Mesenchymal stem cell (in vitro differentiated cells and primary cell): Measurements from ENCODE around the gene ITGAL.
A peak's percentile ranks its signal among the peaks of the same experiment; 100 is the strongest.
"Not testable (repeated sequence)": the region's sequence is repeated elsewhere in the genome, so short reads cannot be mapped to it uniquely, and the experiment has no call there.

Experiments used
- DNase-seq: peaks from one replicate; pipeline ENCODE4 v3.0.0-alpha.2; 2013
- H2AFZ ChIP-seq: one replicate; pipeline ENCODE4 v1.6.1; 2013; ENCODE audit warnings: low read depth, mild to moderate bottlenecking, control low read depth, inconsistent platforms, low read length, moderate library complexity
- H2AK5ac ChIP-seq: 2 replicates; pipeline ENCODE4 v1.6.1; 2013; ENCODE audit warnings: low read length, moderate library complexity, mild to moderate bottlenecking, inconsistent platforms; ENCODE audit not compliant: severe bottlenecking
- H2BK120ac ChIP-seq: one replicate; pipeline ENCODE4 v1.6.1; 2013; ENCODE audit warnings: low read depth, mild to moderate bottlenecking, inconsistent platforms, low read length, moderate library complexity
- H2BK12ac ChIP-seq, 2 experiments: one replicate each; pipeline ENCODE4 v1.6.1; 2013; ENCODE audit warnings: inconsistent platforms in 2 of 2, low read length in 2 of 2, mild to moderate bottlenecking in 2 of 2, moderate library complexity in 2 of 2, control low read depth in 1 of 2
- H2BK15ac ChIP-seq: one replicate; pipeline ENCODE4 v1.6.1; 2013; ENCODE audit warnings: mild to moderate bottlenecking, low read depth, inconsistent platforms; ENCODE audit not compliant: poor library complexity, severe bottlenecking
- H2BK5ac ChIP-seq: 2 replicates; pipeline ENCODE4 v1.6.1; 2013; ENCODE audit warnings: low read depth, mild to moderate bottlenecking, low read length, control low read depth, inconsistent platforms; ENCODE audit not compliant: poor library complexity, severe bottlenecking
- H3K14ac ChIP-seq, 2 experiments: one replicate each; pipeline ENCODE4 v1.6.1; 2013; ENCODE audit warnings: inconsistent platforms in 2 of 2, low read length in 2 of 2, control low read depth in 1 of 2, mild to moderate bottlenecking in 1 of 2, moderate library complexity in 1 of 2
- H3K18ac ChIP-seq, 2 experiments: one replicate each; pipeline ENCODE4 v1.6.1; 2013; ENCODE audit warnings: inconsistent platforms in 2 of 2, low read length in 2 of 2, control low read depth in 1 of 2, low read depth in 1 of 2, mild to moderate bottlenecking in 1 of 2
- H3K23ac ChIP-seq, 2 experiments: one replicate each; pipeline ENCODE4 v1.6.1; 2013; ENCODE audit warnings: inconsistent platforms in 2 of 2, low read length in 2 of 2, mild to moderate bottlenecking in 2 of 2, moderate library complexity in 2 of 2, control low read depth in 1 of 2
- H3K27ac ChIP-seq: 2 replicates; pipeline ENCODE4 v1.5.1; 2013; ENCODE audit warnings: mild to moderate bottlenecking, moderate library complexity, low read length, control low read depth, inconsistent platforms; ENCODE audit not compliant: poor library complexity, severe bottlenecking
- H3K27me3 ChIP-seq, 2 experiments: 2 replicates each; pipeline versions ENCODE4 v1.6.1 to v1.7.0; 2013; ENCODE audit warnings: low read length in 2 of 2, mild to moderate bottlenecking in 2 of 2, moderate library complexity in 2 of 2, control low read depth in 1 of 2, inconsistent platforms in 1 of 2; ENCODE audit not compliant: control insufficient read depth in 1 of 2, insufficient read depth in 1 of 2
- H3K36me3 ChIP-seq, 2 experiments: 2 replicates each; pipeline versions ENCODE4 v1.6.1 to v1.7.0; 2013; ENCODE audit warnings: low read length in 2 of 2, control low read depth in 1 of 2, inconsistent platforms in 1 of 2, low read depth in 1 of 2, mild to moderate bottlenecking in 1 of 2; ENCODE audit not compliant: insufficient read depth in 2 of 2, control insufficient read depth in 1 of 2
- H3K4ac ChIP-seq, 2 experiments: one replicate each; pipeline ENCODE4 v1.6.1; 2013; ENCODE audit warnings: inconsistent platforms in 2 of 2, low read length in 2 of 2, mild to moderate bottlenecking in 2 of 2, moderate library complexity in 2 of 2, control low read depth in 1 of 2, low read depth in 1 of 2
- H3K4me1 ChIP-seq: 2 replicates; pipeline ENCODE4 v1.6.1; 2013; ENCODE audit warnings: low read depth, low read length, control low read depth; ENCODE audit not compliant: control insufficient read depth, insufficient read depth
- H3K4me2 ChIP-seq: 2 replicates; pipeline ENCODE4 v1.6.1; 2013; ENCODE audit warnings: low read length, mild to moderate bottlenecking, inconsistent platforms; ENCODE audit not compliant: poor library complexity, severe bottlenecking
- H3K4me3 ChIP-seq, 2 experiments: 2 replicates each; pipeline versions ENCODE4 v1.5.1 to v1.7.0; 2013; ENCODE audit warnings: low read length in 2 of 2, mild to moderate bottlenecking in 2 of 2, control low read depth in 1 of 2, low read depth in 1 of 2; ENCODE audit not compliant: insufficient read depth in 1 of 2
- H3K79me1 ChIP-seq: replicated peaks from 2 replicates; pipeline ENCODE4 v1.6.1; 2013; ENCODE audit warnings: mild to moderate bottlenecking, control low read depth, low read length, inconsistent platforms; ENCODE audit not compliant: poor library complexity, severe bottlenecking
- H3K9ac ChIP-seq: 2 replicates; pipeline ENCODE4 v1.7.0; 2013; ENCODE audit warnings: mild to moderate bottlenecking, low read length, moderate library complexity
- H3K9me3 ChIP-seq: 2 replicates; pipeline ENCODE4 v1.7.0; 2013; ENCODE audit warnings: mild to moderate bottlenecking, low read length; ENCODE audit not compliant: control insufficient read depth
- H4K8ac ChIP-seq: one replicate; pipeline ENCODE4 v1.6.1; 2013; ENCODE audit warnings: inconsistent platforms, mild to moderate bottlenecking, low read length, moderate library complexity
- H4K91ac ChIP-seq: one replicate; pipeline ENCODE4 v1.6.1; 2013; ENCODE audit warnings: mild to moderate bottlenecking, low read length, inconsistent platforms
- WGBS: methylation state at CpG from one replicate; pipeline ENCODE4 v1.1.7; 2013; ENCODE audit warnings: mixed read lengths; 5-methylcytosine and 5-hydroxymethylcytosine counted together

Gene ITGAL

DNA sequence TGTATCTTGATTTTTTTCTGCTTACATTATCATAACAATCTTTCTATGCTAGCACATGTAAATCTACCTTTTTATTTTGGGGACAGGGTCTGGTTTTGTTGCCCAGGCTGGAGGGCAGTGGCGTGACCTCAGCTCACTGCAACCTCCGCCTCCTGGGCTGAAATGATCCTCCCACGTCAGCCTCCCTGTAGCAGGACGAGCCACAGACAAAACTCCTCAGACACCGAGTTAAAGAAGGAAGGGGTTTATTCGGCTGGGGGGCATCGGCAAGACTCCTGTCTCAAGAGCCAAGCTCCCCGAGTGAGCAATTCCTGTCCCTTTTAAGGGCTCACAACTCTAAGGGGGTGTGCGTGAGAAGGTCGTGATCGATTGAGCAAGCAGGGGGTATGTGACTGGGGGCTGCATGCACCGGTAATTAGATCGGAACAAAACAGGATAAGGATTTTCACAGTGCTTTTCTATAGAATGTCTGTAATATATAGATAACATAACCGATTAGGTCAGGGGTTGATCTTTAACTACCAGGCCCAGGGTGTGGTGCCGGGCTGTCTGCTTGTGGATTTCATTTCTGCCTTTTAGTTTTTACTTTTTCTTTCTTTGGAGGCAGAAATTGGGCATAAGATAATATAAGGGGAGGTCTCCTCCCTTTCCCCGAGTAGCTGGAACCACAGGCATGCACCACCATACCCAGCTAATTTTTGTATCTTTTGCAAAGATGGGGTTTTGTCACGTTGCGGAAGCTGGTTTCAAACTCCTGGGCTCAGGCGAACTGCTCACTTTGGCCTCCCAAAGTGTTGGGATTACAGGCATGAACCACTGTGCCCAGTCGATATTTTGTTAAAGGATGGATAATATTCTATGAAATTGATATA, 19.6 kb upstream of the ITGAL start:
- not testable (repeated sequence) for H4K91ac ChIP-seq, H3K27me3 ChIP-seq, H3K36me3 ChIP-seq, H2AFZ ChIP-seq, H2BK12ac ChIP-seq, H3K4me2 ChIP-seq, H3K9me3 ChIP-seq, H3K4me3 ChIP-seq, DNase-seq, H3K27ac ChIP-seq, H3K4ac ChIP-seq, H3K23ac ChIP-seq, H3K79me1 ChIP-seq, H2BK15ac ChIP-seq, H2BK5ac ChIP-seq, H2BK120ac ChIP-seq, H2AK5ac ChIP-seq, H3K14ac ChIP-seq, H3K9ac ChIP-seq, H3K18ac ChIP-seq, H4K8ac ChIP-seq, H3K4me1 ChIP-seq
- WGBS = 78% methylated on average over 19 of the region's 20 CpGs

DNA sequence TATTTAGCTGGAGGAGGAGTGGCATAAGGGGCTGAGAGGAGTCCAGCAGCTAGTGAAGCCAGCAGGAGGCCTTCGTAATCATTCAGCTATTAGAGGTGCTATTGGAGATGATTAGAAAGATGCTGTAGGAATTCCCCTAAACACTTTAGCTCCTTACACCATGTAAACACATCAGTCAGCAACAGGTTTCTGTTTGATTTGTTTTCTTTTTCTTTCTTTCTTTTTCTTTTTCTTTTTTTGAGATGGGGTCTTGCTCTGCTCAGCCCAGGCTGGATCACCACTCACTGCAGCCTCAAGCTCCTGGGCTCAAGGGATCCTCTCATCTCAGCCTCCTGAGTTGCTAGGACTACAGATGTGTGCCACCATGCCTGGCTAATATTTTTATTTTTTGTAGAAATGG, 16.2 kb upstream of the ITGAL start:
- WGBS = no CpG with 5 or more reads among the region's 1 CpG
- Histone ChIP-seq H2BK12ac (no peak overlapping the region), H3K14ac (no peak overlapping the region), H3K18ac (no peak overlapping the region), H3K9ac (no peak overlapping the region), H3K4me2 (no peak overlapping the region), H4K91ac (no peak overlapping the region), H2AFZ (no peak overlapping the region), H3K36me3 (no peaks in the 10 kb centered on the region), H3K27me3 (peaks cover 4 to 9% of the 10 kb centered on the region in 2 experiments), H3K79me1 (no peaks in the 10 kb centered on the region), H3K4me3 (no peak overlapping the region), H4K8ac (no peak overlapping the region), H3K4me1 (peaks cover 2% of the 10 kb centered on the region), H2BK5ac (no peak overlapping the region), H3K4ac (no peak overlapping the region), H3K23ac (no peak overlapping the region), H3K9me3 (no peaks in the 10 kb centered on the region), H2AK5ac (no peak overlapping the region), H2BK120ac (no peak overlapping the region), H2BK15ac (no peak overlapping the region), H3K27ac (no peak overlapping the region)
- DNase-seq = no peak

DNA sequence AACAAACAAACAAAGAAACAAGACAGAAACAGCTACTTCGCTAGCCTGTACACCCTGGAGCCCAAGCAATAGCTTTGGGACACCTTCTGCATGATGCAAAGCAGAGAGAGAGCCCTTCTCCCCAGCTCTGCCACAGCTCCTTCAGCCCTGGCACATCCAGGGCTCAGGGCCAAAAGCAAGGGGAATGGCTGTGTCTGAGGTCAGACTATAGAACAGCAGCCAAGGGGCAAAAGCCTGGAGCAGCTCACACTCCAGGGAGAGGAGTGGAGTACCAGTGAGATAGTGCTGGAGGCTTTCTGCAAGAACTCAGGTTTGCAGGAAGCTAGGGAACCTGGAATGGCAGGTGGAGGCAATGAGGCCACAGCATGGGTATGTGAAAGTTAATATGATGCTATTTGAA, 15.3 kb upstream of the ITGAL start:
- Histone ChIP-seq H3K4me1 (peaks cover 2% of the 10 kb centered on the region), H3K9ac (no peak overlapping the region), H4K8ac (no peak overlapping the region), H2BK5ac (no peak overlapping the region), H3K27ac (no peak overlapping the region), H2BK120ac (no peak overlapping the region), H3K14ac (peak overlapping the region in 1 of 2 experiments; percentile 90), H2AK5ac (no peak overlapping the region), H3K18ac (no peak overlapping the region), H3K36me3 (no peaks in the 10 kb centered on the region), H2AFZ (no peak overlapping the region), H3K23ac (no peak overlapping the region), H4K91ac (no peak overlapping the region), H3K9me3 (no peaks in the 10 kb centered on the region), H2BK15ac (no peak overlapping the region), H3K4ac (no peak overlapping the region), H3K27me3 (peaks cover 4 to 9% of the 10 kb centered on the region in 2 experiments), H3K4me2 (no peak overlapping the region), H3K4me3 (no peak overlapping the region), H3K79me1 (no peaks in the 10 kb centered on the region), H2BK12ac (no peak overlapping the region)
- 93% methylated on average over 1 of the region's 1 CpG for WGBS
- DNase-seq = no peak

DNA sequence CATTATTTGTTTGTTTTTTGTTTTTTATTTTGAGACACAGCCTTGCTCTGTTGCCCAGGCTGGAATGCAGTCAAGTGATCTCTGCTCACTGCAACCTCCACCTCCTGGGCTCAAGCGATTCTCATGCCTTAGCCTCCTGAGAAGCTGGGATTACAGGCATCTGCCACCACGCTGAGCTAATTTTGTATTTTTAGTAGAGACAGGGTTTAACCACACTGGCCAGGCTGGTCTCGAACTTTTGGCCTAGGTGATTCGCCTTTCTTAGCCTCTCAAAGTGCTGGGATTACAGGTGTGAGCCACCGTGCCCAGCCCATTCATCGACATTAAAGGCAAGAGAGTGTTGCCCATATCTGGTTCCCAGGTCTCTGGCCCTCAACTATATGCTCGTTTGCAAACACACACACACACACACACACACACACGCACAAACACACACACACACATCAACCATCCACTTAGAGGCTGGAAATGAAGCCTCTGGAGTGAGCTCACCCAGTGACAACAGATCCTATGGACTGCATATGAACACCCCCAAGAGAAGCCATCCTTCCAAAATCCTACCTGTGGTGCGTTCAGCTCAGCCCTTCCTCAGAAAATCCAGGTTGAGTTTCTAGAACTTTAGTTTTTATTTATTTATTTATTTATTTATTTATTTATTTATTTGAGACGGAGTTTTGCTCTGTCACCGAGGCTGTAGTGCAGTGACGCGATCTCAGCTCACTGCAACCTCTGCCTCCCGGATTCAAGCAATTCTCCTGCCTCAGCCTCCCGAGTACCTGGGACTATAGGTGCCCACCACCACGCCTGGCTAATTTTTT, 14.6 kb upstream of the ITGAL start:
- no peak for DNase-seq
- Histone ChIP-seq H4K91ac (no peak overlapping the region), H3K4me3 (no peak overlapping the region), H3K36me3 (no peaks in the 10 kb centered on the region), H2BK120ac (no peak overlapping the region), H2BK15ac (no peak overlapping the region), H3K27me3 (peaks cover 4 to 9% of the 10 kb centered on the region in 2 experiments), H2BK12ac (no peak overlapping the region), H3K4ac (no peak overlapping the region), H3K18ac (no peak overlapping the region), H3K9ac (no peak overlapping the region), H4K8ac (no peak overlapping the region), H3K4me2 (no peak overlapping the region), H3K23ac (no peak overlapping the region), H2BK5ac (no peak overlapping the region), H3K4me1 (peaks cover 2% of the 10 kb centered on the region), H2AFZ (no peak overlapping the region), H3K27ac (no peak overlapping the region), H3K79me1 (no peaks in the 10 kb centered on the region), H2AK5ac (no peak overlapping the region), H3K9me3 (no peaks in the 10 kb centered on the region), H3K14ac (no peak overlapping the region)
- WGBS = 95% methylated on average over 15 of the region's 16 CpGs
